ENCODE results near the gene AP1AR.

Gene AP1AR

GRCh38 chr4:112253382-112254000 is 21.9 kb downstream of the AP1AR start:
- no peak for DNase-seq (ENCODE audit: low read depth, low spot score)
- no peak overlapping the region for H3K4me3 ChIP-seq (ENCODE audit: low read length)
- no CpG with 5 or more reads among the region's 2 CpGs for WGBS (ENCODE audit: insufficient coverage, insufficient read length)

GRCh38 chr4:112257098-112257497 is 25.5 kb downstream of the AP1AR start:
- H3K4me3 ChIP-seq (ENCODE audit: low read length) = no peak overlapping the region
- H3K9me3 ChIP-seq (ENCODE audit: control insufficient read depth, insufficient read depth, low read length) = no peaks in the 10 kb centered on the region
- H3K4me1 ChIP-seq (ENCODE audit: control insufficient read depth, insufficient read depth, low read length) = no peaks in the 10 kb centered on the region
- no CpG with 5 or more reads among the region's 2 CpGs for WGBS (ENCODE audit: insufficient coverage, insufficient read length)
- H3K36me3 ChIP-seq (ENCODE audit: control insufficient read depth, insufficient read depth, low read length) = no peaks in the 10 kb centered on the region
- DNase-seq (ENCODE audit: low read depth, low spot score) = no peak
- no peaks in the 10 kb centered on the region for H3K27me3 ChIP-seq (ENCODE audit: control insufficient read depth, insufficient read depth, low read length)
- no peak overlapping the region for H3K27ac ChIP-seq (ENCODE audit: low read length)

More at GRCh38 chr4:112253382-112254000, 21.9 kb downstream of the AP1AR start:
- Histone ChIP-seq H3K27ac (ENCODE audit: low read length) (no peak overlapping the region), H3K9me3 (ENCODE audit: control insufficient read depth, insufficient read depth, low read length) (no peaks in the 10 kb centered on the region), H3K4me1 (ENCODE audit: control insufficient read depth, insufficient read depth, low read length) (no peaks in the 10 kb centered on the region), H3K27me3 (ENCODE audit: control insufficient read depth, insufficient read depth, low read length) (no peaks in the 10 kb centered on the region), H3K36me3 (ENCODE audit: control insufficient read depth, insufficient read depth, low read length) (no peaks in the 10 kb centered on the region)

- Histone ChIP-seq H3K4me3 (ENCODE audit: low read length) (no peak overlapping the region), H3K9me3 (ENCODE audit: control insufficient read depth, insufficient read depth, low read length) (no peaks in the 10 kb centered on the region), H3K27me3 (ENCODE audit: control insufficient read depth, insufficient read depth, low read length) (no peaks in the 10 kb centered on the region), H3K4me1 (ENCODE audit: control insufficient read depth, insufficient read depth, low read length) (peaks cover 3% of the 10 kb centered on the region; the same call in 1 of the 2 replicates), H3K36me3 (ENCODE audit: control insufficient read depth, insufficient read depth, low read length) (no peaks in the 10 kb centered on the region; the same call in 1 of the 2 replicates), H3K27ac (ENCODE audit: low read length) (no peak overlapping the region)
- DNase-seq (ENCODE audit: low read depth, low spot score) = no peak
- WGBS (ENCODE audit: insufficient coverage, insufficient read length) = no CpG with 5 or more reads among the region's 2 CpGs
Observed at GRCh38 chr4:112266823-112267222, 35.2 kb downstream of the AP1AR start.

- no peak for DNase-seq (ENCODE audit: low read depth, low spot score)
- H3K4me1 ChIP-seq (ENCODE audit: control insufficient read depth, insufficient read depth, low read length) = peaks cover 3% of the 10 kb centered on the region; the same call in 1 of the 2 replicates
- no peak overlapping the region for H3K27ac ChIP-seq (ENCODE audit: low read length)
- WGBS (ENCODE audit: insufficient coverage, insufficient read length) = 100% methylated on average over 1 of the region's 1 CpG
- H3K4me3 ChIP-seq (ENCODE audit: low read length) = no peak overlapping the region
- H3K27me3 ChIP-seq (ENCODE audit: control insufficient read depth, insufficient read depth, low read length) = no peaks in the 10 kb centered on the region
- no peaks in the 10 kb centered on the region; the same call in 1 of the 2 replicates for H3K36me3 ChIP-seq (ENCODE audit: control insufficient read depth, insufficient read depth, low read length)
- H3K9me3 ChIP-seq (ENCODE audit: control insufficient read depth, insufficient read depth, low read length) = no peaks in the 10 kb centered on the region
Observed at GRCh38 chr4:112270051-112270450, 38.5 kb downstream of the AP1AR start.

GRCh38 chr4:112270640-112271421 is 39.2 kb downstream of the AP1AR start:
- no peak for DNase-seq (ENCODE audit: low read depth, low spot score)
- peaks cover 3% of the 10 kb centered on the region; the same call in 1 of the 2 replicates for H3K4me1 ChIP-seq (ENCODE audit: control insufficient read depth, insufficient read depth, low read length)
- H3K36me3 ChIP-seq (ENCODE audit: control insufficient read depth, insufficient read depth, low read length) = no peaks in the 10 kb centered on the region; the same call in 1 of the 2 replicates
- no CpG with 5 or more reads among the region's 8 CpGs for WGBS (ENCODE audit: insufficient coverage, insufficient read length)
- no peak overlapping the region for H3K27ac ChIP-seq (ENCODE audit: low read length)
- no peaks in the 10 kb centered on the region for H3K27me3 ChIP-seq (ENCODE audit: control insufficient read depth, insufficient read depth, low read length)
- H3K9me3 ChIP-seq (ENCODE audit: control insufficient read depth, insufficient read depth, low read length) = no peaks in the 10 kb centered on the region
- H3K4me3 ChIP-seq (ENCODE audit: low read length) = no peak overlapping the region

- no peak overlapping the region for H3K4me3 ChIP-seq (ENCODE audit: low read length)
- no peaks in the 10 kb centered on the region; the same call in 1 of the 2 replicates for H3K36me3 ChIP-seq (ENCODE audit: control insufficient read depth, insufficient read depth, low read length)
- H3K27me3 ChIP-seq (ENCODE audit: control insufficient read depth, insufficient read depth, low read length) = no peaks in the 10 kb centered on the region
- no CpG with 5 or more reads among the region's 4 CpGs for WGBS (ENCODE audit: insufficient coverage, insufficient read length)
- H3K27ac ChIP-seq (ENCODE audit: low read length) = no peak overlapping the region
- peaks cover 3% of the 10 kb centered on the region; the same call in 1 of the 2 replicates for H3K4me1 ChIP-seq (ENCODE audit: control insufficient read depth, insufficient read depth, low read length)
- H3K9me3 ChIP-seq (ENCODE audit: control insufficient read depth, insufficient read depth, low read length) = no peaks in the 10 kb centered on the region
- no peak for DNase-seq (ENCODE audit: low read depth, low spot score)
Observed at GRCh38 chr4:112272292-112272691, 40.7 kb downstream of the AP1AR start.

GRCh38 chr4:112274959-112275358 is 43.4 kb downstream of the AP1AR start:
- WGBS (ENCODE audit: insufficient coverage, insufficient read length) = no CpG with 5 or more reads among the region's 4 CpGs
- H3K36me3 ChIP-seq (ENCODE audit: control insufficient read depth, insufficient read depth, low read length) = no peaks in the 10 kb centered on the region; the same call in 1 of the 2 replicates
- no peak overlapping the region for H3K27ac ChIP-seq (ENCODE audit: low read length)
- DNase-seq (ENCODE audit: low read depth, low spot score) = no peak
- no peak overlapping the region for H3K4me3 ChIP-seq (ENCODE audit: low read length)
- no peaks in the 10 kb centered on the region for H3K9me3 ChIP-seq (ENCODE audit: control insufficient read depth, insufficient read depth, low read length)
- no peaks in the 10 kb centered on the region for H3K27me3 ChIP-seq (ENCODE audit: control insufficient read depth, insufficient read depth, low read length)
- peaks cover 3% of the 10 kb centered on the region; the same call in 1 of the 2 replicates for H3K4me1 ChIP-seq (ENCODE audit: control insufficient read depth, insufficient read depth, low read length)

- Histone ChIP-seq H3K27ac (ENCODE audit: low read length) (no peak overlapping the region), H3K9me3 (ENCODE audit: control insufficient read depth, insufficient read depth, low read length) (no peaks in the 10 kb centered on the region), H3K4me3 (ENCODE audit: low read length) (no peak overlapping the region), H3K36me3 (ENCODE audit: control insufficient read depth, insufficient read depth, low read length) (no peaks in the 10 kb centered on the region; the same call in 1 of the 2 replicates), H3K27me3 (ENCODE audit: control insufficient read depth, insufficient read depth, low read length) (no peaks in the 10 kb centered on the region), H3K4me1 (ENCODE audit: control insufficient read depth, insufficient read depth, low read length) (peaks cover 2% of the 10 kb centered on the region; the same call in 1 of the 2 replicates)
- DNase-seq (ENCODE audit: low read depth, low spot score) = no peak
- WGBS (ENCODE audit: insufficient coverage, insufficient read length) = no CpG with 5 or more reads among the region's 3 CpGs
Observed at GRCh38 chr4:112276113-112276512, 44.5 kb downstream of the AP1AR start.

GRCh38 chr4:112277220-112277619 is 45.6 kb downstream of the AP1AR start:
- H3K4me3 ChIP-seq (ENCODE audit: low read length) = no peak overlapping the region
- no peak overlapping the region for H3K27ac ChIP-seq (ENCODE audit: low read length)
- DNase-seq (ENCODE audit: low read depth, low spot score) = no peak
- H3K9me3 ChIP-seq (ENCODE audit: control insufficient read depth, insufficient read depth, low read length) = no peaks in the 10 kb centered on the region
- H3K36me3 ChIP-seq (ENCODE audit: control insufficient read depth, insufficient read depth, low read length) = no peaks in the 10 kb centered on the region
- no peaks in the 10 kb centered on the region for H3K27me3 ChIP-seq (ENCODE audit: control insufficient read depth, insufficient read depth, low read length)
- H3K4me1 ChIP-seq (ENCODE audit: control insufficient read depth, insufficient read depth, low read length) = no peaks in the 10 kb centered on the region
- WGBS (ENCODE audit: insufficient coverage, insufficient read length) = no CpG with 5 or more reads among the region's 3 CpGs

- Histone ChIP-seq H3K27ac (ENCODE audit: low read length) (no peak overlapping the region), H3K9me3 (ENCODE audit: control insufficient read depth, insufficient read depth, low read length) (no peaks in the 10 kb centered on the region), H3K27me3 (ENCODE audit: control insufficient read depth, insufficient read depth, low read length) (no peaks in the 10 kb centered on the region), H3K36me3 (ENCODE audit: control insufficient read depth, insufficient read depth, low read length) (no peaks in the 10 kb centered on the region), H3K4me3 (ENCODE audit: low read length) (no peak overlapping the region), H3K4me1 (ENCODE audit: control insufficient read depth, insufficient read depth, low read length) (no peaks in the 10 kb centered on the region)
- DNase-seq (ENCODE audit: low read depth, low spot score) = no peak
- WGBS (ENCODE audit: insufficient coverage, insufficient read length) = no CpG with 5 or more reads among the region's 10 CpGs
Observed at GRCh38 chr4:112277705-112278448, 46.3 kb downstream of the AP1AR start.
